K562 (cell line): ENCODE measurements around the gene LOC128125822.

Experiments
- BRCA1 ChIP-seq, 2 experiments: fragments of 450-650 bp in 1 of 2; sonication (generic) in 1 of 2; formaldehyde crosslinking in 1 of 2; IDR thresholded peaks; 2 replicates each; pipeline versions ENCODE4 v1.5.0 to v1.6.1; 2017 to 2020; ENCODE audit warnings: mild to moderate bottlenecking in 1 of 2, missing genetic modification reagents in 1 of 2
- CHD7 ChIP-seq: fragments of 200-600 bp; sonication (generic); IDR thresholded peaks from one replicate; pipeline ENCODE4 v1.6.1; 2012; ENCODE audit warnings: mild to moderate bottlenecking, low read depth, low read length, inconsistent platforms
- E2F8 ChIP-seq: fragments of 450-650 bp; IDR thresholded peaks from 2 replicates; pipeline ENCODE4 v1.7.1; 2018; ENCODE audit warnings: mild to moderate bottlenecking, low read depth; ENCODE audit not compliant: partially characterized antibody
- FUS ChIP-seq: fragments of 200-400 bp; formaldehyde crosslinking; optimal IDR thresholded peaks from 2 replicates; pipeline ENCODE3; 2017; ENCODE audit warnings: low read depth, low read length
- JUND ChIP-seq, 2 experiments: IDR thresholded peaks; 2 replicates in 1 of 2; 3 replicates in 1 of 2; pipeline ENCODE4 v1.6.1; 2011; ENCODE audit warnings: borderline replicate concordance in 2 of 2, low read depth in 2 of 2, low read length in 2 of 2, improper control_type of control experiment in 1 of 2, missing biosample characterization in 1 of 2, missing genetic modification characterization in 1 of 2, missing genetic modification reagents in 1 of 2
- NKRF ChIP-seq: fragments of 450-650 bp; IDR thresholded peaks from 2 replicates; pipeline ENCODE4 v1.6.1; 2016; ENCODE audit warnings: borderline replicate concordance
- SRSF7 ChIP-seq: fragments of 200-400 bp; formaldehyde crosslinking; optimal IDR thresholded peaks from 2 replicates; pipeline ENCODE3; 2017; ENCODE audit warnings: mild to moderate bottlenecking, low read depth, low read length
- ZEB2 ChIP-seq: fragments of 450-650 bp; IDR thresholded peaks from 2 replicates; pipeline ENCODE4 v1.6.1; 2016
- ZNF75A ChIP-seq: fragments of 450-650 bp; formaldehyde crosslinking; IDR thresholded peaks from 2 replicates; pipeline ENCODE4 v1.4.0; 2020; ENCODE audit warnings: mild to moderate bottlenecking

Gene LOC128125822

GRCh38 chr6:63573076-63573898 lies 1.0 kb downstream of the LOC128125822 start (continued):
- TF ChIP-seq CHD7: no peak
- TF ChIP-seq BRCA1 (IDR thresholded peaks at IDR 0.05): no peak
- no peak for TF ChIP-seq BRCA1 (CRISPR knock-in tag; IDR thresholded peaks at IDR 0.05)
- no peak for TF ChIP-seq SRSF7
- no peak for TF ChIP-seq ZNF75A (CRISPR knock-in tag)
- no peak for TF ChIP-seq NKRF
- TF ChIP-seq ZEB2: 0 out of 2 replicates have a peak, but pooled peaks have one; percentile 38
- TF ChIP-seq FUS: peak; percentile 74
- TF ChIP-seq JUND (IDR thresholded peaks at IDR 0.05; ENCODE audit: borderline replicate concordance, low read depth, low read length): no peak; the same call in 1 of the 2 replicates
- TF ChIP-seq JUND (tag; IDR thresholded peaks at IDR 0.05; ENCODE audit: borderline replicate concordance, low read depth, low read length): no peak
- TF ChIP-seq E2F8: no peak
